ENCODE measurements around the gene RGS18.
"Not testable (repeated sequence)": the region's sequence is repeated elsewhere in the genome, so short reads cannot be mapped to it uniquely, and the experiment has no call there.

Gene RGS18

DNA sequence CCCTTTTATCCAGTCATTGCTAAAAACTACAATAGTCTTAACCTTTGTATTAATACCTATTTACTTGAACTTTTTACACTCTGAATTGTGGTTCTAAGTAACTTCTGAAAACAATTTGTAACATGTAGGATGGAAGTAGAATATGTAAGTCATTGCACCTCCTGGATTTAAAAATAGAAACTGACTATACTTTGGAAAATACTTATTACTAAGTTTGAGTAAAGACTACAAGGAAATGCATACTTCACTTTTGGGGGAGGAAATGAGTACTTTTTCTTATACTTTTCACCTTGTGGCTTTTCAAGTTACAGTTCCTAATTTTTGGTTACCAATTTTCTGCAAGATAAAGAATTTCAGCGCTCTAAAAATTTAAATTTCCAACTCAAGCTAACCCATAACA, 8.7 kb downstream of the RGS18 start:
- DNase-seq (ENCODE audit: low read depth) = no peak

DNA sequence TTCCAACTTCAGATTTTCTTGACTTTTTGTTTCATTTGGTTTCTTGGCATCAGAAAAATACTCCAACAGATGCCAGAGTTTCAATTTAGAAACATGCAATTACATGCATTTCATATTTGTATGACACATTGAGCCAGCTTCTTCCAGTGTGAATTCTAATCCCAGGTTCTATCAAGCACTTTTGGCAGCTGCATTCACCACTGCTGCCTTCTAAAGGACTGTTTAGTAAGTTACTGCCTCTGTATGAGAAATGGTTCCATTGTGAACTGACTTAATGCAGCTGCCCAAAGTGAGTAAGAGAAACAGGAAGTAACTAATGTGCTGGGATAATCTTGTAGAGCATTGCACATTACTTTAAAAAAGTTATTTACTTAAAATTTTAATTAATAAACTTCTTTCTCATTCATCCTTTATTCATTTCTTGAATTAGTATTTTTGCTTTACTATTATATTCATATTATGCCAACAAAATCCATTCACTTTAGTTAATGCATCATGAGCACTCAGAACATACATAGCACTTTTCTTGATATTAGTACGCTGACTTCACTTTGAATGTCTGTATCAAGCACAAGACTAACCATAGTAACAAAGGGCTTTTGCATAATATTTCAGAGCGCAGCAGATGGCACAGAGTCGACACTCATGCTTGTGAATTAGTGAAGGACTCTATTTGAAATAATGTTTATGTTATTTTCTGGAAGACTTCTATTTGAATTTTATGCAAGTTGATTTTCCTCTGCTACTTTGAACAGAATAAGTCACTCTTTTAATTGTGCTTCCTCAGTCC, 9.8 kb downstream of the RGS18 start:
- DNase-seq (ENCODE audit: low read depth) = no peak

DNA sequence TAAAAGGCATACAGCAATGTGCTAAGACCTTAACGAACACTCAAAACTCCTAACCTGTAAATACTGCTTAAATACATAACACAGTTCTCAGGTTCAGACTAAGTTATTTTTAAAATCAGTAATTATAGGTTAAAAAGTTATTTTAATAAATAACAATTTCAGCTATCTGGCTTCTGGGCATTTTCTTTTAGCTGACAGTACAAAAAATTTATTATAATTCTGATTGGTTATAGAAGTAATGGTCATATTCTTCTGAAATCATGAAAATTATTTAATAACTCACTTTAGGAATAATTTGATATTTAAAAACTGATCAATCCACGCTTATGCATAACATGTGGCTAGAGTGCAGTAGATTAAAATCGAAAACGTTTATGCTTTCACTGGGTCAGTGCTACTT, 10.7 kb downstream of the RGS18 start:
- DNase-seq (ENCODE audit: low read depth) = no peak

DNA sequence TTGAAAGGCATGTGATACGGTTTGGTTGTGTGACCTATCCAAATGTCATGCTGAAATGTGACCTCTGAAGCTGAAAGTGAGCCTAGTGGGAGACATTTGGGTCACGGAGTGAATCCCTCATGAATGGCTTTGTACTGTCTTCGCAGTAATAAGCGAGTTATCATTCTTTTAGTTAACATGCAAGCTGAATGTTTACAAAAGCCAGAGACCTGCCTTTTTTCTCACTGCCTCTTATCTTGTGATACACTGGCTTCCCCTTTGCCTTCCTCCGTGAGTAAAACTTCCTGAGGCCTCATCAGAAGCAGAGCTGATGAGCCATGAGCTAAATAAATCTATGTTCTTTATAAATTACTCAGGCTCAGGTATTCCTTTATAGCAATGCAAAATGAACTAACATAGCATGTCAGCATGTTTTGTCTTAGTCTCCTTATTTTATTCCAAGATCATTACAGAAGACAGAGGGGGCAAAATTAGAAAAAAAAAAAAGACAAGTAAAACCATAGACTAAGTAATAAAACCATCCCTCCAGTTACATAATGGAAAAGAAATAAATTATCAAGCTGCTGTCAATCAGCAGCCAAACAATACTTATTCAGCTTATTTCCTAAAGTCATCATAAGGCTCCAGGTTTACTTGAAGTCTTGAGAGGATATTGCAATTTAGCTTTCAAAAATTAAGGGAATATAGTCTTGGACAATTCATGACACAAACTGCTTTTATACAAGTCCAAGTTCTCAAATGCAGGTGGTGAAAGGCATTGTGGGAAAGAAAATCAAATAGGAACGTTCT, 12.1 kb downstream of the RGS18 start:
- no peak for DNase-seq (ENCODE audit: low read depth)

DNA sequence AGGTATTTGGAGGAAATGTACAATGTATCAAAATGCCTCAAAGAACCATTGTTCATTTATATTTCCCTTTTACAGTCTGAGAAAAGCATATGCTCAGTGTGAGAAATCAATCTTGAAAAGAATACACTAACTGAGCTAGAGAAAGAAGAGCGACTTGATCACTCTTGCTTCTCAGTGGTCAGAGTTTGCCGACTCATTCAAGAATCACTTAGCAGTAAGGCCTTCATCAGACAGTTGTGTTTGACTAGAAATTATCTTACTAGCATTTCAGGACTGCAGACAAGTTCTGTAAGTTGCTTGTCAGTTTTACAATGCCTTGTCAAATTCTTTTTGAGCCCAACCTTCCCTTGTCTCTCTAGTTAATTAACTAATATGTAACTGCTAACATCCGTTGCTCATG, 12.9 kb downstream of the RGS18 start:
- no peak for DNase-seq (ENCODE audit: low read depth)

DNA sequence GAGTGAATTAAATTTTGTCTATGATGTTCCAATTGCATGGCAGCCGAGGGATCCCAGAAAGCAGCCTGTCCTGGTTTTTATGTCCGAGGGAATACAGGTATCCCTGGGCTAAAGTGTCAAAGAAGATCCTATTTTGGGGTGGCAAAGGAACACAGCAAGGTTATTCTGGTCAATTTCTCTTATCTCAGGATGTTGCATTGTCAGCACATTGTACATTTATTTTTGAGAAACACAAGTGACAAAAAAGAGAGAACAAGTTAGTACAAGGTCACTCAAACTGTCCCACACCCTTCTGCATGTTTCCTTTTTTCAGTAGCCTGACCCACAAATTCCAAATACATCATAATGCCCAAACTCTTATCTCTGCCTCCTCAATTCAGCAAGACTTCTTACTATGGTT, 17.7 kb downstream of the RGS18 start:
- DNase-seq (ENCODE audit: low read depth) = no peak

DNA sequence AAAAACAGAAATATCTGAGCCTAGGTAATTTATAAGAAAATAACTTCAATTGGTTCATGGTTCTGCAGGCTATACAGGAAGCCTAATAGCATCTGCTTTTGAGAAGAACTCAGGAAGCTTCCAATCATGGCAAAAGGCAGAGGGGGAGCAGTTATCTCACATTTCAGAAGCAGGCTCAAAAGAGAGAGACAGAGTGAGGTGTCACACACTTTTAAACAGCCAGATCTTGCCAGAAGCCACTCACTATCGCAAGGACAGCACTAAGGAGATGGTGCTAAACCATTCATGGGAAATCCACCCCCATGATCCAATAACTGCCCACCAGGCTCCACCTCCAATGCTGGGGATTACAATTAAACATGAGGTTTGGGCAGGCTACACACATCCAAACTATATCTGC, 25.5 kb downstream of the RGS18 start:
- no peak for DNase-seq (ENCODE audit: low read depth)

DNA sequence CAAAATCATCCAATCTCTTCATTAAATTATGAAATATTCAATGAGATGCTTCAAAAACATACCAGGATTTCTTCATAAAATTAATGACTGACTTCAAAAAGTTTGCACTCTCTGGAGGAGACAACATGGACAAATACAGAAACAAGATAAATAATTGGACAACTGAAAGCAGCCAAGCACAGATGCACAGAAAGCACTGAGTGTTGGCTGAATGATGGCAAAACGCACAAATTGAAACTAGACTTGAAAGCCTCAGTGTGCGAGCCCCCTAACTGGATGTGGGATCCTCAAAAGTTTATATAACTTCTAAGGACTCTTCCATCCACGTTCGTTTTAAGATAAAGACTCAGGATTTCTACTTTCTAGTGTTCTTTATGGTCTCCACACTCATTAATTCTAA, 27.9 kb downstream of the RGS18 start:
- DNase-seq (ENCODE audit: low read depth) = no peak

DNA sequence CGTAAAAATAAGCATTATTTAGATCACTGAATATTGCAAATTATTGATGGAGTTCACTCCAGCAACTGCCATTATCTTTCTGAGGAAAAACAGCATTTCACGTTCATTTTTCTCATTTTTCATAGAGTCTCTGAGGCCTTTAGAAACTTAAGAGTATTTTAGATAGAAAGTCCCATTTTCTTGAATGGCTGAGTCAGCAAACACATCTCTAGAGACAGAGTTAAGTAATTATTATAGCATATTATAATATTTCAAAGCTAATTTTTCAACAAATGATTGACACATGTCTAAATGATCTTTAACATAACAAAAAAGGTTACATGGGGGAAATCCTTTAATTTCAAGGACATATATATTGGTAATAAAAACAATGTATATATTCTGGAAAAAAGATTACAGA, 31.8 kb downstream of the RGS18 start:
- DNase-seq (ENCODE audit: low read depth) = no peak

DNA sequence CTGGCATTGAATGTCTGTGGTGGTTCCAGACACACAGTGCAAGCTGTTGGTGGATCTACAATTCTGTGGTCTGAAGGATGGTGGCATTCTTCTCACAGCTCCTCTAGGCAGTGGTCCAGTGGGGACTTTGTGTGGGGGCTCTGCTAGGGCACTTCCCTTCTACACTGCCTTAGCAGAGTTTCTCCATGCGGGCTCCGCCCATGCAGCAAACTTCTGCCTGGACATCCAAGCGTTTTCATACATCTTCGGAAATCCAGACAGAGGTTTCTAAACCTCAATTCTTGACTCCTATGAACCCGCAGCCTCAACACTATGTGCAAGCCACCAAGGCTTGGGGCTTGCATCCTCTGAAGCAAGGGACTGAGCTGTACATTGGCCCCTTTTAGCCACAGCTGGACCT, 43.0 kb downstream of the RGS18 start:
- DNase-seq (ENCODE audit: low read depth) = no peak

DNA sequence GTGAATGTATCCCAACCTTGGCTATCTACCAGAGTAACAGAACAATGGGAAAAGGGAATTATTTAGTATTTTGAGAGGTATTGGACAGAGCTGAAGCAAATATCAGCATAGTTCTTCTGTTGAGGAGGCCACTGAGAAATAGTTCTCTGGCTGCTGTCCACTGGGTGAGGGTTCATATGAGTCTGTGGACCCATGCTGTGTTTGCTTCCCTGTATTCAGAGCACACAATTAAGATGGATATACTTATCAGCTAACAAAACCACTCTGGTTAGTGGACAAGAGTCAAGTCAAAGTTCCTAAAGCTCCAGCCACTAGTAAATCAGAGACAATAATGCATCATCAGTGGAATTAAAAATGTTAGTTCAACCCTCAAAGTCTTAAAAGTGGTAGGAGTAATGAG, 66.1 kb downstream of the RGS18 start:
- no peak for DNase-seq (ENCODE audit: low read depth)

DNA sequence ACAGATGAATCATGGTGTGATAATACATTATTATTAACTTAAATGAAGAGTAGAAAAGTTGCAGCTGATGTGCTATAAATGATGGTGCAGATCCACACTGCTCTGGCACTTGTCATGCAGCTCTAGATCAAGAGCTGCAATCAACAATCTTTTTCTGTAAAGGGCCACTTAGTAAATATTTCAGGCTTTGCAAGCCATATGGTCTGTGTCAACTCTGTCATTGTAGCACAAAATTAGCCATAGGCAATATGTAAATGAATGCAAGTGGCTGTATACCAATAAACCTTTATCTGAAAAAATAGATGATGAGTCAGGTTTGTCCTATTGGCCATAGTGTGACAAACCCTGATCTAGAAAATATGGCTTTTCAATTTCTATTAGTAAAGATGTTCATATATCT, 66.6 kb downstream of the RGS18 start:
- DNase-seq (ENCODE audit: low read depth) = no peak

DNA sequence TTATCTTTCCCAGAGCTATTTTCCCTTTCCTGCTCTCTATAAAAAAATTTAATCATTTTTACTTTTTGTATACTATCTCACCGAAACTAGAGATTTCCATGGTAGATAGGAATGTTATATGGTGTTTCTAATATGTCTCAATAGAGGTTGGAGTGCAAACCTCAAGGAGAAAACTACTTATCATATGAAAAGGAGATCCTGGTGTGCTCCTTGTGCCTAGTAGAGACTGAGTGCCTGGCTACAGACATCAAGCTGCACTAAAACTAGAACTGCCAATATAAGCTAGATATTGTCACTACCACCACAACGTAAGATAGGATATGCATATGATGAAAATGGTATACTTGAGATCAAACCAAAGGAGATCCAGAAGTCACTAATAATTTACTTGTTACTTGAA, 67.0 kb downstream of the RGS18 start:
- no peak for DNase-seq (ENCODE audit: low read depth)

DNA sequence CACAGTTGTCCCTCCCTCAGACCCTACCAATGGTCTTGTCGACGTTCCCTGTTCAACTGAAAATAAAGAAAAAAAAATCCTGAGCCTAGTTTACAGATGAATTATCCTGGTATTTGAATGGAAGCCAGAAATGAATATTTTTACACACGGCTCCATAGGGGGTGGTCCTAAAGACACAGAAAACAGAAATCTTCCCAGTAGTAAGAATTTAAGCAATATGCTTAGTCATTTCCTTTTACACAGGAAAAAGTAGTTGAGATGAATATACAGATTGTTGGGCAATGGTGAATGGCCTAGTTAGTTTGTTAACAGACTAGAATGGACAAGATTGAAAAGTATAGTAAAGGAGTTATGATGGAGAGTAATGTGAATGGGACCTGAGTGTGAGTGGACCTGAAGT, 67.4 kb downstream of the RGS18 start:
- no peak for DNase-seq (ENCODE audit: low read depth)

DNA sequence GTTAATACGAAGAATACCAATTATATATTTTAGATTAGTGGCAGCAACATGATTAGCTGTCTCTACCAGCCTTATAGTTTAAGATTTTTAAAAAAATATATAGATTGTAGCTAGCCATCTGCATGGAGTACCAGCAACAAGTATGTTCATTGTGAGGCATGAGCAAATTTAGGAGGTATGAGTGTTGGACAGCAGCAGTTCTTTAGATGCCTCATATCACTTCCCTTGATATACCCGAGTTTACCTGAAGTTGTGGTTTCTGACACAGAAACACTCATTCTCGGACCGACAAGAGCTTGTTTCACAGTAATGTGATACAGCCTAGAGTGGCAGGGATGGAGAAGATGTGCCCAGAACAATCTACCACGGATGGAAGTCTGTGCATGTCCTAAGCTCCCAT, 69.1 kb downstream of the RGS18 start:
- DNase-seq (ENCODE audit: low read depth) = no peak

DNA sequence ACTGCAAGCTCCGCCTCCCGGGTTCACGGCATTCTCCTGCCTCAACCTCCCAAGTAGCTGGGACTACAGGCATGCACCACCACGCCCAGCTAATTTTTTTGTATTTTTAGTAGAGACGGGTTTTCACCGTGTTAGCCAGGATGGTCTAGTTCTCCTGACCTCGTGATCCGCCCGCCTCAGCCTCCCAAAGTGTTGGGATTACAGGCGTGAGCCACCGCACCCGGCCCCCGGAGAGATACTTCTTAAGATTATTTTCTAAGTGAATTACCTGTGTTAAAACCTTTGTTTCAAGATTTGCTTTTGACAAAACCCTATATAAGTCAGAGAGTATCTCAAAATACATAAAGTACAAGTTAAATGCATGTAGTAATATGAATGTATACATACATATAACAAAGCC, 69.7 kb downstream of the RGS18 start:
- not testable (repeated sequence) for DNase-seq (ENCODE audit: low read depth)

DNA sequence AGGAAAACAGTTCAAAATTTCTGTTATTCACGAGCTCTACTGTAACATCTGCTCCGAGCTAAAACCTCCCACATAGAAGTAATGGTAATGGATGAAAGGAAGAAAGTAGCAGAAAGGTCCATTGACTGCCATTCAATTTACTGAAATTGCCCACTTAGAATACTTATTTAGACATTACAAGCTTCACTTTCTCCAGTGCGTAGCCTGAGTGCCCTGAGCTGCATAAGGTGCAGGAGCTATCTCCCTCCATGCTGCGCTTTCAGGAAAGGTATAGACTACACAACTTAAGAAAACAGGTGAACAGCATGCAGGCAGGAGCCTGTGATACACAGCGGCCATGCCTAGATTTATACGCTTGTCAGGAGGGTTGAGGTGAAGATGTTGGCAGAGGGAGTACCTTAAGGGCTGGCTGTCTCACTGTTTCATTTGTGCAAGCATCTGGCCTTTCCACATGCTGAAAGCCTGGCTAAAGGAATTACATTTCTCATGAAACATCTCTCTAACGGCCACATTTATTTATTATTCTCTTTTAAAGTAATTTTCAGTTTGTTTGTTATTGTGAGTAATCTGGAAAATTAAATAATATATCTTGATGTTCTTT, 74.7 kb downstream of the RGS18 start:
- no peak for DNase-seq (ENCODE audit: low read depth)

DNA sequence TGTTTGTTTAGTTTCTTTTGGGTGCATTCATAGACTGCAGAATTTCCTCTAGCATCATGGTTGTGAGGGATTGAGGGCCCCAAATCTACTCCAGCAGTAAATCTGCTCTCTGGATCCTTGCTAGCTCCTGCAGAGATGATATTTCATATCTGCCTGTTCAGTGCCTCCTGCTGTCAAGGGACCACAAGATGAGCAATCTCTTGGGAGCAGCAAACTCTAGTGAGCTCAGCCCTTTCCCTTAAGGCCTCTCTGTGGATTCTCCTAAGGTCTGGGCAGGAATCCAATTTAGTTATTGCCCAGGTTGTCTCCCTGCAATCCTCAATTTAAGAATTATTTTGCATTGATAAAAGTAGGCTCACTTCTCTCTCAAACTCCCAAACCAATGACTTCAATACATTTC, 76.9 kb downstream of the RGS18 start:
- DNase-seq (ENCODE audit: low read depth) = no peak
